DMS53 treated with DMSO at 0.1 percent for 48 hours (cell line): ENCODE measurements around the gene FMN1.
"Not testable (repeated sequence)": the region's sequence is repeated elsewhere in the genome, so short reads cannot be mapped to it uniquely, and the experiment has no call there.

Experiments used
- DNase-seq: peaks from one replicate; lab custom pipeline; 2025; ENCODE audit not compliant: unreplicated experiment; lab: John Stamatoyannopoulos, UW

The FMN1 gene

DNA sequence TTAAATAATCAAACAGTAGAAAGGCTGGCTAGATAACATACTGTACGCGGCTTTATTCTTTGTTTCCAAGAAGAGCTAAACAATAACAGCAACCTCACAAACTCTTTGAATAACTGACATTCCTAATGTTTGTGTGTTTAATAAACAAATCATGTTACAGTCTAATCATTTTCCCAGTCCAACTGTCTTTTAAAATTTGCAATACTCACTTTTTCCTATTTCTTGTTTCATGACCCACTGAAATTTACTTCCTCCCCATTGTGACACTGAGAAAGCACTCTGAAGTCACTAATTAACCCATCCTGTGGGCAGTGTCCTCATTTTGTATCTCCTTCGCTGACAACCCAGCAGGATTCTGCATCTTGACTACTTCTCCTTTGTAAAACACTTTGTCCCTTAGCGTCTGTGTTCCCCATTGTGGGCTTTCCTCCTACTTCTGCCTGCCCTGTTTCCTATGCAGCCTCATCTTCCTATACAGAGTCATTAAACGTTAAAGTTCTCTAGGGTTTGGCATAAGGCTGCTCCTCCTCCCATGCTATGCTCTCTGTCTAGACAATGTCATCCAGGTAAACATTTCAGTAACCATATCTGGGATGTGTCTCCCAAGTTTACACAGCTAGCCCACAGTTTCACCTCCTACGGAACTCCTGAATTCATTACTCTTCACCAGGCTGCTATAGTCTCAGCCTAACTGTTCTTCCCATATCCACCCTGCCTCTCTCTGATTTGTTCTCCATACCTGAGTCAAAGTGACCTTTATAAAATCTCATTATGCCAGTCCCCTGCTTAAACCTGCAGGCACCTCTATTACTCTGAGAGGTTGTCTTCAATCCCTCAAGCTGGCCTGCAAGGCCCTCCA is 327.8 kb downstream of the FMN1 start:
- DNase-seq: no peak

DNA sequence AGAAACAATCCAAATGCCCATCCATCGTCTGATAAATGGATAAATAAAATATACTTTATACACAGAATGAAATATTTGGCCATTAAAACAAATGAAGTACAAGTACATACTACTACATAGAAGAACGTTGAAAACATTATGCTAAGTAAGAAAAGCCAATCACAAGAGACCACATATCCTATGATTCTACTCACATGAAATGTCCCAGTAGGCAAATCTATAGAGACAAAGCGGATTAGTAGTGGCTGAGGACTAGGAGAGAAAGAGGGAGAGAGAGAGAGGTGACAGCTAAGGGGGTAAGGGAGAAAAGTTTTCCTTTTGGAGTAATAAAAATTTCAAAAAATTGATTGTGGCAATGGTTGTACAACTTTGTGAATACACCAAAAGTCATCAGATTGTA is 329.7 kb downstream of the FMN1 start:
- no peak for DNase-seq

DNA sequence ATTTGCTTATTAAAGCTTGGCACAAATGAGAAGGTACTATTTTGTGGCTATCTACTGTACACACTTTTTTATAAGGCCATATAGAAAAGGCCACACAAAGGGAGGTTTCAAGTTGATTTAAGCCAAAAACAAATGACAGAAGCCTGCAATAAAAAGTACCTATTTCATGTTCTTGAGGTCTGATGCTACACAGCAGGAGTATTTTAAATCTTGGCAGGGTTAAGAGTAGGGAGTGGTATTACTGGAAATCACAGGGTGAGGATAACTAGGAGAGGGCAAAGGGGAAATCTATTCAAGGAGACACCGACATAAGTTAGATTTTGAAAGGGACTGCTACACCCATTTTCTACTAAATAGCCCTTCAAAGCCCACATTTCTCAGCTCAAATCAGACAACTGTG is 330.5 kb downstream of the FMN1 start:
- DNase-seq: no peak

DNA sequence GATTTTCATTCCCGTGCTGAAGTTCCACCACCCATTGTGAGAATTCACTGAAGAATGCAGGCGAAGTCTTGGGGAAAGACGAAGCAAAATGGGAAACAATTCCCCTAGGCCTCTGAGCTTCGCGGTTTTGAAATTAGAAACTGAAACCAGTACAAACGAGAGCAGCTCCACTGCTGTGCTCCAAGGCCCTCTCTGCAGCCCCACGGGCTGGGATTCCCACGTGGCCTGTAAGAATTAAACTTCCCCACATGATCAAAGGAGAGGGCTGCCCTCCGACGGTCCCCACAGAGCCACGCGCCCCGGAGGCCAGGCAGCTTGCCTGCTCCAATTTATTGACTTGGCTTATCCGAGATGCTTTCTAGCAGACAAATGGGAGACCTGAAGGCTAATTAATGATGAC is 332.8 kb downstream of the FMN1 start:
- no peak for DNase-seq

DNA sequence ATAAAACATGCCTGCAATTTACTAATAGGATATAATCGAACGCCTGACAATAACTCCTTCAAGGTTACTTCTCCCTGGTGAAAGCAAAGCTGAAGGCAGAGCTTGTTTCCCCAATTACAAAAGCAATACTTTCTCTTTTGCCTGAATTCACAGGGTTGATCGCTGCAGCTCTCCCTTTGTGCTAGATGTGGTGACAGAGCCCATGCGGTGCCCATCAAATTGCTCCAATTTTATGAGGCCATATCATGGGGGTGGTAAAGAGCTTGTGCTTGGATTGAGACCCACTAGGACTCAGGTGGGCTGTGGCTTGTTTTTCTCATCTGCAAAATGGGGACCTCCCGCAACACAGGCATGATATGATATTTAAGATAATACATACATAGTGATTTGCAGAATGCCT is 333.3 kb downstream of the FMN1 start:
- no peak for DNase-seq

DNA sequence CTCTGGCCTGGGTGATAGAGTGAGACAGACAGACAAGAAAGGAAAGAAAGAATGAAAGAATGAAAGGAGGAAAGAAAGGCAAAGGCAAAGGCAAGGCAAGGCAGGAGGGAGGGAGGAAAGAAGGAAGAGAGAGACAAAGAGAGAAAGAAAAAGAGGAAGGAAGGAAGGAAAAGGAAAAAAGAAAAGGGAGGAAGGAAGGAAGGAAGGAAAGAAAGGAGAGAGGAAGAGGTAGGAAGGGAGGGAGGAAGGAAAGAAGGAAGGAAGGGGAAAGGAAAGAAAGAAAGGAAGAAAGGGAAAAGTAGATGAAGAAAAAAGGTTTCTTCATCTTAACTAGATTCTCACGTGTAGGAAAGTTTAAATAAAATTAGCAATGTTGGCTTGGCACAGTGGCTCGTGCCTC is 334.5 kb downstream of the FMN1 start:
- DNase-seq: no peak

DNA sequence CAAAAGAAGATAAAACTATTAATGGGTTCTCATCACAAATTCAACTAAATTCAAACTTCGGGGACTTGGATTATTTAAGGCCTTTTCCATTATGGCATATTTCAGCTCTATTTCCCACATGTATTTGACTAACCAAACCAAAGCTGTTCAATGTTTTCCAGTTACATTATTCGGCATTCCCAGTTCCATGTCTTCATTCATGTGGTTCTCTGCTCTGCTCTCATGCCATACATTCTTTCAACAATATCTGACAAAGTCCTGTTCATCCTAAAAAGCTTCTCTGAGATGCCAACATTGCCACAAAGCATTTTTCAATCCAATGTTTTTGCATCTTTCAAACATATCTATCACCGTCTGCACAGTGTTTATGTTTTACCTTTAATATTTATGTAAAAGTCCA is 335.3 kb downstream of the FMN1 start:
- no peak for DNase-seq

DNA sequence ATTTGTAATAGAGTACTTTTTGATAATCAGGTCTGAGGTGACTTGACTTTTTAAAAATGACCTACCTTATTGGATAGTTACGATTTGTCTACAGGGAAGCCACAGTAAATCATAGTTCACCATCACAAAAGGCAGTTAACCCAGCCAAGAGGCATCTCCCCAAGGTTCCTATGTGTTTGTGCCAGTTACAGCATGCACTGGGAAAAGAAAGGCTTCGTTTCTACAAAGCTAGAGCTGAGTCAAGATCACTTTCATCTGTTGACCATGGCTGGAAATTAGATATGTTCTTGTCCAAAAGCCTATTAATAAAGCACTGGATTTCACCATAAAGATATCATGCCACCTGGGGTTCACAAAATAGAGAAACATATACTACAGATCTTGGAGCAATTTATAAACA is 336.8 kb downstream of the FMN1 start:
- DNase-seq: no peak

DNA sequence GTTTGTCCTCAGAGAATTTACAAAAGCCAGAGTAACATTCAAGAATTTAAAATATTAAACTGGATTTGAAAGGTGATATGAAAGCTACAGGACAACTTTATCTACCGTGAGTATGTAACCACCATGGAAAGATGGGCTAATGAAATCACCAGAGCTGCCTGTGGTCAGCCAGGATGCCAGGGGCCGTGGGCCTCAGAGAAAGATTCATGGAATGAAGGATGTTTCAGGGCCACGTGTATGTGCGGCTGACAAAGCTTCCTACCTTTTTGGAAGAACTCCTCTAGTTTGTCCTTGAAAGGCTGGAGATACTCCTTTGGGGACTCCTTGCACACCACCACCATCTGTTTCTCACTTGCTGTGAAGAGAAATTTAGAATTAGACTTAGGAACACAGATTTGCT is 337.8 kb downstream of the FMN1 start:
- no peak for DNase-seq

DNA sequence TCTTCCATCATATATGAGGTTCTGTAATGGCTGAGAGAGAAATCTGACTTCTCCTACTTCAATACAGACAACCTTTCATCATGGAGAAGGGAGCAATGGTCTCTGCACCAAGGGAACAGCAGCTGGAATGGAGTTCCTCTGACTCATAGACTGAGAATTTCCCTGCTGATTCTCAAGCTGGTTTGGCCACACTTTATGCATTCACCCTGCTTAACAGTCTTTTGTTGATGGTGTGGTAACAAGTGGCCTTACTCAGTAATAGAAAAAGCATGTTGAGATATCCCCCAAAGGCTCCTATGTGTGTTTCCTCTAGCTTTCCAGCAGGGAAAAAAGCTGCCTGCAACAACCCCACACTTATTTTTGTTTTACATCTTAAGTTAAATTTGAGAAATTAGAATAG is 338.6 kb downstream of the FMN1 start:
- peak; percentile 47 for DNase-seq

DNA sequence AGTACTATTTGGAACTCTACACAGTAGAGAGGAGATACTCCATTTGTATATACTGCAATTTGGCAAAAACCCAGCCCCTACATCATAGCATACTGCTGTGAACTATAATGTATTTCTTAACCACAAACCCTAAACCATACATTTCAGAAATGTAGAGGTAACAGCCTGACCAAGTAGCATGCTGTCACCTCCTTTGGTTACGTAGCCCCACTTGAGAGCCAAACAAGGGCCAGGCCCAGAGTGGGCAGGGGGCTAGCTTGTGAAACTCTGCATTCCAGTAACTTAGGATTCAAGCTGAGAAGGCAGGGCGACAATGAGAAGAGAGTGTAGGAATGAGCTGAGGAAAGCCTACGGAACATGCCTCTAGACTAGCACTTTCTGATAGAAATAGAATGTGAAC is 340.9 kb downstream of the FMN1 start:
- no peak for DNase-seq

DNA sequence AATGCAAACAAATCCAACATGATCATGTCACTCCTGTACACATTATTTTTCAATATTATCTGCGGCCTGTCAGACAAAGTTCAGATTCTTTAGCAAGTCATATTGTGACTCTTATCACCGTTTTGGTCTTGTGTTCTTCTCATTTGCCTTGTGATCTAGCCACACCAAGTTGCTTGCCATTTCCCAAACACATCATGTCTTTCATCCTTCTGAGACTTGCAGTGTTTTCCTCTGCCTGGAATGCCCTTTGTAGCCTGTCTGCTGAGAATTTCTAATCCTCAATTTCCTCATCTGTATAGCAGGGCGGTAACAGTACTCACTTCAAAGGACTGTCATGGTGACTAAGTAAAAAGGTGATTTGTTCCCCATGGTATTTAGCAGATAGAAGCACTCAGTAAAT is 341.7 kb downstream of the FMN1 start:
- no peak for DNase-seq

DNA sequence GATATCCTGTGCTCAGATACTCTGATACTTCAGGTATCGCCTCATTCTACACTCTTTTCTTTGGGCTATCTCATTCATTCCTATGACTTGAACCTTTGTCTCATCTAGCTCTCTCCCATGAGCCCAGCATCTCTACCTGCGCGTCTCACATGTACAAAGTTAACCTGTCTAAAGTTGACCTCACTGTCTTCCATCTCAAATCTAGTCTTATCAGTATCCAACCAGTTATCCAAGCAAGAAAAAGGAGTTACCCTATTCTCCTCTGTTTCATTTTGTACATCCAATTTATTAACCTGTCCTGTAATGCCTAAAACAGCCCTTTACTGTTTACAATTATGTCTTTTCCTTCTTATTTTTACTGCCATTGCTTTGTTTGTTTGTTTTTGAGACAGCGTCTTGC is 342.5 kb downstream of the FMN1 start:
- DNase-seq: no peak

DNA sequence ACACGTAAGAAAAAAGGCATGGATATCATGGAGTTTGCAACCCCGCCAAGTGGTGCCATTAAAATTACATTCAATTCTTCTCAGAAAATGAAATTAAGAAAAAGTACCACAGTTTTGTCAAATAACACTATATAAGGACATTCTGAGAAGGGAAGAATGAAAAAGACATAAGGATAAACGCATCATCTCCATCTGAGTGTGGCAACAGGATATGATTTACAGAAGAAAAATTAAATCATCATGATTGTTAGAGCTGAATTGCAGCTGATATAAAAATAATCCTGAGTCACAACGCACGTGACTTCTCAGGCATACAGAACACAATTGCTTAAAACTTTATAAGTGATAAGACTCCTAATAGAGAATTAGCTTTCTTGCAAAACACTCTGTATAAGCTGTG is 342.9 kb downstream of the FMN1 start:
- no peak for DNase-seq

DNA sequence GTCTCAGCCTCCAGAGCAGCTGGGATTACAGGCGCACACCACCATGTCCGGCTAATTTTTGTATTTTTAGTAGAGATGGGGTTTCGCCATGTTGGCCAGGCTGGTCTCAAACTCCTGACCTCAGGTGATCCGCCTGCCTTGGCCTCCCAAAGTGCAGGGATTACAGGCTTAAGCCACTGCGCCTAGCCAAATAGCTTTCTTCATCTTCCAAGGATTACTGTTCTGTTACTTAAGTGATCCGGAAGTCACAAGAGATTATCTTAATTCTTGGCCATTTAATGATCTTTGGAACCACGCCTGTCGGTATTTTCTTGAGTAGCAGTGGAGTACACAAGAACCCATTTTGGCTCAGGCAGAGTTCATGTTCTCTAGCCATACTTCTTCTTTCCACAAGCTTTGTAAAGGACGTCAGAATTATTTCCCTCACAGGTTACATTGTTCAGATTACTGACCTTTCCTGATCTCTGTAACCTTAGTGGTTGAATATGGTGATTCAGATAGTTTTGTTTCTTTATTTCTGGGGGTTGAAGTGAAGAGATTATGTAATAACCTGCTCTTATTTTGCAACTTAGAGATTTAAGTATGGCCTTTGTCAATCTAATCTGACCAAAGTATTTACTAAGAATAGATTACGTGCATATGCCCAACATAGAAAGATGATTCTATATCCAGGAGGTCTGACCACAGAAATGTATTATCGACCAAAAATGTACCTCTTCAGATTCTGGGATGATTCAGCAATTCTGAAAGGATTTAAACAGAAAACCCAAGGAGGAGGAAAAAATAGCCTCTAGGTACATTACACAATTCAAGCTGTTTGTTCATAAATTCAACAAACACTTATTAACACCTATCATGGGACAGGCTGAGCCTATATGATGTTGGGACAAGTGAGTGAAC is 344.5 kb downstream of the FMN1 start:
- no peak for DNase-seq

DNA sequence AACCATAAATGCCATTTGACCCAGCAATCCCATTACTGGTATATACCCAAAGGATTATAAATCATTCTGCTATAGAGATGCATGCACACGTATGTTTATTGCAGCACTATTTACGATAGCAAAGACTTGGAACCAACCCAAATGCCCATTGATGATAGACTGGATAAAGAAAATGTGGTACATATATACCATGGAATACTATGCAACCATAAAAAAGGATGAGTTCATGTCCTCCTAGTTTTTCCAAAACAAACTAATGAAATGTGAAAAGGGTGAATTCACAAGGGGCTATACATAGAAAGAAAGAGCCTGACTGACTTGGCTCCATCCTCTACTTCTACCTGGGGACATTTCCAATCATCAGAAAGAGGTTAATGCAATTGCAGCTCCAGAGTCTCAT is 347.8 kb downstream of the FMN1 start:
- not testable (repeated sequence) for DNase-seq

DNA sequence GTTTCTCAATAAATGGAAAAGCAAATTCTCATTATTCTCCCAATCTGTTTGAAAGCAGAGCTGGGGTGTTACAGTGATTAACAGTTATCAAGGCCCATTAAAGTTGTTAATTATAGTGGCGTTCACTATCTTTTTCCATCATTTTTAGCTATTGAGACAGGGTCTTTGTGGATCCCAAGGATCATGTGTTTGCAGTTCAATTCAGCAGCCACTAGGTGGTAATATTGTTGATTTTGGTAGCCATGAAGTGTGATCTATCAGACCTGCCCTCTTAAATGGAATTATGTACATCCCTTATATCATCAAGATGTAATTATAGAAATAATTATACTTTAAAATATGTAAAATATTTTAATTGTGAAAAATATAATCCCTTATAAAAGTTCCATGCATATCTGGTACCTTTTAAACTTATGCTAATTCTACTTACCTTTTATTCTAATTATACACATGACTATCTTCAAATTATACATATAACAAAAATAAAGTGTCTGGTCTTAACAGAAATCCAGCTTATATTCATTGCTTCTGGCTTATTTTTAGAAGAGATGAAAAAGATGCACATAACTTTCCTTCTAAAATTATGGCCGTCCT is 350.3 kb downstream of the FMN1 start:
- peak; percentile 17 for DNase-seq

DNA sequence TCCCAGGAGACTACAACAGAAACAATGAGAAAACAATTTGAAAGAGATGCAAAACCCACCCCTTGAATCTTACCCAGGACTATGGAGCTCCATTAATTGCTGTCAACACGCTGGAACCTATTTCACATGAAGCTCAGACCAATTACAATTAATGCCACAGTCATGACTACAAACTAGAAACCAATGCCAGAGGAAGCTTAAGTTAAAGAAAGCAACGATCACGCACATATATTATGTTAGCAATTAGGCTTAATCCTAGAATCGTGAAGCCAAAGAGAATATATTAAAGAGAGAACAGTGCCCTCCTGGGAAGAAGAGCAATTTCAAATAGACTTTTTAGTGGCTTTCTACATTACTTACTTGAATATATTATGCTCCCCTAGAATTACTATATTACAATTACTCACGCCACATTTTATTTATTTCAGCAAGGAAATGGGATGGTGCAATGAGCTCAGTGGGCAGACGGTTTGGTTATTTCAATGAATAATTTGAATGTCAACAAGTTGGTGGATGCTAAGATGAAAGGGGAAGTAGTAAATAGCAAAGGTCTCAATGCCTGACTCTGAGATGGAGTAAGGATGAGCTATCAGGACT is 351.2 kb downstream of the FMN1 start:
- no peak for DNase-seq

DNA sequence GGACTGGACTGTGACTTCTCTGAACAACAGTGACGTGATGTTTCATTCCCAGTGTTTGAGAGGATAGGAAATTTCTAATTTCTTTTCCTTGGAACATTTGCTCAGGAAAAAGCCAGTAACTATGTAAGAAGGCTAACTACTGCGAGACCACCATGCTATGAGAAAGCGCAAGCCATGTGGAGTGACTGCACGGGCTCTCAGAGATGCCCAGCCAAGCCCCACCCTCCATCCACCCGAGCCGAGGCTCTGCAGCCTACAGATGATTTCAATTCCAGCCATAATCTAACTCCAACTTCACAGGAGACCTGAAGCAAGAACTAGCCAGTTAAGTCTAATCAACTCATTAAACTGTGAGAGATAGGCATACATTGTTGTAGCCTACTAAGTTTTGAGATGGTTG is 352.4 kb downstream of the FMN1 start:
- no peak for DNase-seq

DNA sequence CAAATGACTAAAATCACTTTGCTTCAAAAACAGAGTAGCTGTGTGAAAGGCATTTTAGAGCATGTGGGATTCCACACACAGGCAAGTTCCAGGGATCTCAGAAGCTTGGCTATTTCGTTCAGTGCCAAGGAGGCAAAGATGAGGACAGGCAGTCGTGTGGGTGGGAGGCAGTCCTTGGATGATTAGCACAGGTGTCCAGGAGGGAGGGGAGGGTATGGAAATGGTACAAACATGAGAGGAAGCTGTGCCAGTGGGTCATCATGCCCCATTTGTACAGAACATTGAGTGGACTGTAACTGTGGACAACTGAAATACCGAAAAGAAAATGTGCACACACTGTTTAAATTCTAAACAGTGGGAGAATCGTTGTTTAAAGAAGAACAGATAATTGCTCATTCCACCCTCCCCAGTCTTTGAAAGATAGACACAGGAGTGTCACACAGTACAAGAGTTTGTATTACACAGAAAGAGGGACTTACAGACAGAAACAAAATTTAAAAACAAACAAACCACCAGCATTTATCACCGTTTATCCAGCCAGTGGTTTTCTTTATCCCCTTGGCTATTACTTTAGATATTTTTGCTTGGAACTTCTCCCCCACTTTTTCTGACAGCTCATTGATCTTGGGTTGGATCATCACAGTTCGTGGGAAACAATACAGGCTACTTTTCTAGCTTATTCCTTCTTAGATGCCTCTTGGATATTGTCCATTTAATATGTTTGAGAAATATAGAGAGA is 353.8 kb downstream of the FMN1 start:
- DNase-seq: no peak

DNA sequence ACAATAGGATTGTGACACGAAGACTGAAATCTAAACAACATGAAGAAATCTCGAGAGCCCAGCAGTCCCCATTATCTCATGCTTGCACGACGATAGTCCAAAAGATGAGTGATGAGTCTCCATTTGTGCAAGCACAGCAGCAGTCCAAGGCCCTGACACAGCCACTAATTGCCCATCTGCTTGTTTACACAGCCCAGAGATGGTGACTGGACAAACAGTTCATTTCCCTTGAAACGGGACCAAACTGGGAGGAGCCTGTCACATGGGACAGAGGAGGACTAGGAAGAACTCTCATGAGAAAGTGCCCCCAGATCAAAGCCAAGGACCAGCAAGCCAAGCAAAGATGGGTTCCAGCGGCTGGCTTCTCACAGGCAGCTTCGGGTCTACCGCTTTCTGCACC is 355.7 kb downstream of the FMN1 start:
- peak; percentile 36 for DNase-seq
